Keratinocyte (primary cell): ENCODE data around the gene SRL. TPM values are rescaled to one million over a fixed set of nuclear protein-coding genes. Genes with fewer than 3 reads are reported as not detected.

ENCODE experiments used
- DNase-seq: peaks from one replicate; pipeline ENCODE4 v3.0.0-alpha.2; 2011; ENCODE audit warnings: low read depth, missing footprints, low spot score
- FAIRE-seq: peaks from 2 replicates; lab custom pipeline; 2011; peaks lifted over from hg19 to GRCh38; lab: Jason Lieb, UNC
- H2AFZ ChIP-seq: 2 replicates; pipeline ENCODE4 v1.6.0; 2012; ENCODE audit warnings: low read length, control low read depth, inconsistent platforms; ENCODE audit not compliant: control insufficient read depth
- H3K27ac ChIP-seq: 2 replicates; pipeline ENCODE4 v1.5.1; 2011; ENCODE audit warnings: low read length; ENCODE audit not compliant: control insufficient read depth, insufficient read depth
- H3K27me3 ChIP-seq: 3 replicates; pipeline ENCODE4 v1.6.0; 2011; ENCODE audit warnings: low read length; ENCODE audit not compliant: control insufficient read depth, insufficient read depth; ENCODE audit errors: extremely low read depth
- H3K36me3 ChIP-seq, 2 experiments: 2 replicates in 1 of 2; 3 replicates in 1 of 2; pipeline ENCODE4 v1.5.1; 2011; ENCODE audit warnings: low read length in 2 of 2, mild to moderate bottlenecking in 1 of 2; ENCODE audit not compliant: control insufficient read depth in 2 of 2, insufficient read depth in 2 of 2; ENCODE audit errors: extremely low read depth in 1 of 2
- H3K4me1 ChIP-seq: 3 replicates; pipeline ENCODE4 v1.5.1; 2011; ENCODE audit warnings: low read length; ENCODE audit not compliant: control insufficient read depth, insufficient read depth; ENCODE audit errors: extremely low read depth
- H3K4me2 ChIP-seq: 3 replicates; pipeline ENCODE4 v1.6.0; 2011; ENCODE audit warnings: low read depth, low read length; ENCODE audit not compliant: control insufficient read depth, insufficient read depth; ENCODE audit errors: extremely low read depth
- H3K4me3 ChIP-seq, 3 experiments: fragments of 200-600 bp in 1 of 3; sonication (generic) in 1 of 3; 2 replicates in 2 of 3; 3 replicates in 1 of 3; pipeline ENCODE4 v1.5.1; 2011 to 2016; ENCODE audit warnings: low read length in 3 of 3, mild to moderate bottlenecking in 3 of 3, control low read depth in 2 of 3, inconsistent platforms in 1 of 3, low read depth in 1 of 3, mixed read lengths in 1 of 3, mixed run types in 1 of 3, moderate library complexity in 1 of 3; ENCODE audit not compliant: control insufficient read depth in 2 of 3, insufficient read depth in 2 of 3; ENCODE audit errors: extremely low read depth in 1 of 3
- H3K79me2 ChIP-seq: 2 replicates; pipeline ENCODE4 v1.6.0; 2012; ENCODE audit warnings: low read length; ENCODE audit not compliant: control insufficient read depth, insufficient read depth
- H3K9ac ChIP-seq: 3 replicates; pipeline ENCODE4 v1.6.0; 2011; ENCODE audit warnings: low read length; ENCODE audit not compliant: control insufficient read depth, insufficient read depth; ENCODE audit errors: extremely low read depth
- H3K9me1 ChIP-seq: 3 replicates; pipeline ENCODE4 v1.6.0; 2011; ENCODE audit warnings: low read length; ENCODE audit not compliant: control insufficient read depth, insufficient read depth; ENCODE audit errors: extremely low read depth
- H3K9me3 ChIP-seq: 2 replicates; pipeline ENCODE4 v1.5.1; 2012; ENCODE audit warnings: low read depth, low read length; ENCODE audit not compliant: control insufficient read depth
- H4K20me1 ChIP-seq: 3 replicates; pipeline ENCODE4 v1.6.0; 2011; ENCODE audit warnings: low read length; ENCODE audit not compliant: control insufficient read depth, insufficient read depth; ENCODE audit errors: extremely low read depth
- CTCF ChIP-seq, 3 experiments: IDR thresholded peaks in 1 of 3; conservative IDR thresholded peaks in 1 of 3; optimal IDR thresholded peaks in 1 of 3; 2 replicates in 2 of 3; 3 replicates in 1 of 3; pipeline versions ENCODE3 to v1.5.1; 2011; ENCODE audit warnings: low read length in 3 of 3, mild to moderate bottlenecking in 3 of 3, moderate library complexity in 2 of 3, control low read depth in 1 of 3, inconsistent platforms in 1 of 3; ENCODE audit not compliant: insufficient read depth in 2 of 3; ENCODE audit errors: extremely low read depth in 1 of 3
- EZH2 ChIP-seq: IDR thresholded peaks from one replicate; pipeline ENCODE4 v1.6.1; 2012; ENCODE audit warnings: inconsistent platforms, mild to moderate bottlenecking, low read length, moderate library complexity
- dilution Hi-C: fragments of 300-500 bp; cut with MboI; formaldehyde crosslinking; loops from one replicate; pipeline ENCODE4 v1.7.0; 2020; ENCODE audit warnings: low sequenced_read_pairs; ENCODE audit not compliant: extremely low pct_ligation_motif_present
- polyA plus RNA-seq, 5 experiments: library from polyadenylated mRNA; depleted of rRNA in 3 of 5; stranded (reverse) in 3 of 5; stranded (forward) in 1 of 5; unstranded in 1 of 5; fragments of >200 nt; gene quantifications; 1 replicate in 1 of 5; 2 replicates in 3 of 5; 3 replicates in 1 of 5; pipeline versions ENCODE4 v1.2.1 to v1.2.3, GENCODE V29; 2011 to 2012; ENCODE audit warnings: missing spikeins in 2 of 5, low read depth in 1 of 5, low replicate concordance in 1 of 5

Gene SRL
- polyA plus RNA-seq, 1 donor (not counting 4 experiments of a cell fraction or from before 2014, with no cell fraction given): not detected

GRCh38 chr16:4152267-4152666 is 89.6 kb downstream of the SRL start:
- FAIRE-seq: no peak
- H4K20me1 ChIP-seq: no peaks in the 10 kb centered on the region
- no peak overlapping the region for H2AFZ ChIP-seq
- DNase-seq: no peak
- no peak overlapping the region for H3K9ac ChIP-seq
- no peak overlapping the region for H3K27ac ChIP-seq
- no peaks in the 10 kb centered on the region for H3K9me1 ChIP-seq
- H3K36me3 ChIP-seq: no peaks in the 10 kb centered on the region
- no peaks in the 10 kb centered on the region for H3K9me3 ChIP-seq
- dilution Hi-C loops: no loop called here
- no peaks in the 10 kb centered on the region for H3K27me3 ChIP-seq
- no peak overlapping the region for H3K4me2 ChIP-seq
- H3K4me1 ChIP-seq: no peaks in the 10 kb centered on the region
- H3K4me3 ChIP-seq: no peak overlapping the region
- H3K79me2 ChIP-seq: no peaks in the 10 kb centered on the region
- TF ChIP-seq EZH2: no peak
- TF ChIP-seq CTCF (optimal IDR thresholded peaks at IDR 0.05 in 1 of 3, IDR thresholded peaks at IDR 0.05 in 1 of 3, conservative IDR thresholded peaks at IDR 0.05 in 1 of 3; ENCODE audit: extremely low read depth in 1 of 3, insufficient read depth in 2 of 3, low read length in 3 of 3): no peak

DNA sequence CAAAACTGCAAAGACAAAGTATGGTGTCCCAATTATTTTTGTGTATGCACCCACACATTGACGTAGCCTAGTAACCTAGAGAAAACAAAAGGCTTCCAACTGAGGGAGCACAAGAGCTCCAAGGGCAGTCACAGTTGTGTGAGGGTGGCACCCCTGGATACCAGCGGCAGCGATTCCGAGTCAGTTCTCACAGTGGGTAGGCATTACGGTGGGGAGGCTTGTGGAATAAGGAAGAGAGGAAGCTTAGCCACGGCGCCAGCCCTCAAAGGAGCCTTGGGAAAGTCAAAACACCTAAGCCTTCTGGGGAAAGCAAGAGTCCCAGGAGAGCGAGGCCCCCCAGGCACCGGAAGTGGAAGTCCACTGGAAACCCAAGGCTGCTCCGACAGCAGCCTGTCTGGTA is 94.6 kb downstream of the SRL start:
- Histone ChIP-seq H4K20me1 (no peaks in the 10 kb centered on the region), H3K27me3 (no peaks in the 10 kb centered on the region), H3K9me3 (no peaks in the 10 kb centered on the region), H3K27ac (no peak overlapping the region), H3K36me3 (no peaks in the 10 kb centered on the region), H3K4me3 (no peak overlapping the region), H3K4me1 (no peaks in the 10 kb centered on the region), H3K9ac (no peak overlapping the region), H2AFZ (no peak overlapping the region), H3K9me1 (no peaks in the 10 kb centered on the region), H3K4me2 (no peak overlapping the region), H3K79me2 (no peaks in the 10 kb centered on the region)
- FAIRE-seq (no peak), DNase-seq (no peak)
- dilution Hi-C loops: no loop called here
- TF ChIP-seq EZH2 (no peak), CTCF (optimal IDR thresholded peaks at IDR 0.05 in 1 of 3, IDR thresholded peaks at IDR 0.05 in 1 of 3, conservative IDR thresholded peaks at IDR 0.05 in 1 of 3; ENCODE audit: extremely low read depth in 1 of 3, insufficient read depth in 2 of 3, low read length in 3 of 3) (no peak)
